Amygdala (tissue), 56 donors: ENCODE results near the gene ANKRD53.
"Not testable (repeated sequence)": the region's sequence is repeated elsewhere in the genome, so short reads cannot be mapped to it uniquely, and the experiment has no call there.

Source experiments
- DNase-seq, 56 donors: peaks; one replicate each; lab custom pipeline; 2025; lab: John Stamatoyannopoulos, UW

Gene ANKRD53

DNA sequence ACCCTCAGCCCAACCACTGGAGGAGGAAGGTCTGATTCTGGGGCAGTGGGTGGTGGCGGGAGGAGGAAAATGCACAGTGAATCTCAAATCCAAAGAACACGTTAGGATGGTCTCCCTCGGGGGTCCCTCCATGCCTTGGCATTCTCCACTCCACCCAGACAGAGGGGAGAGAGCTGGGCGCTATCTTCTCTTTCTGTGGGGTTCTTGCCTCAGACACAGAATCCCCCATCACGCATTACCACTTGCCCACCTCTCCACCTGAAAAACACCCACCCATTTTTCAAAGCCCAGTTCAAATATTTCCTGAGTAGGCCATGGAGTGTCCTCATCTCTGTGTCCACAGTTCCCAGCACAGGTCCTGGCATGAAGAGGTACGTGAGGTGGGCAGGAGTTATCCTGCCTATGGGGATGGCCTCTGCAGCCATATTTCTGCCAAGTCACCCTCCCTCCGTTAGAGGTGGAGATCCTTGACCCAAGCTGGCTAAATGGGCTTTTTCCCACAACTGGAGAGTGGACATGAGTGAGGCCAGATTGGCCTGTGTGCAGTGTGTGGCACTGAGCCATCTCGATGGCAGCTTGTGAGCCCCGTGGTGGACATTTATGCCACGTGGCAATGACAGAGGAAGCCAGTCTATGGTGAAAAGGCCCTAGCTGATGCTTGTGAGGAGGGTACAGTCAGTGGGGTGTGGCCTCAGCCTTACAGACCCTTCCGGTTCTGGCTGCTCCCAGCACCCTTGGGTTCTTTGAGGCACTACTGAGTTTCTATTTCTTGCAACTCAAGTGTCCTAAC, 25.7 kb downstream of the ANKRD53 start:
- no peak for DNase-seq

DNA sequence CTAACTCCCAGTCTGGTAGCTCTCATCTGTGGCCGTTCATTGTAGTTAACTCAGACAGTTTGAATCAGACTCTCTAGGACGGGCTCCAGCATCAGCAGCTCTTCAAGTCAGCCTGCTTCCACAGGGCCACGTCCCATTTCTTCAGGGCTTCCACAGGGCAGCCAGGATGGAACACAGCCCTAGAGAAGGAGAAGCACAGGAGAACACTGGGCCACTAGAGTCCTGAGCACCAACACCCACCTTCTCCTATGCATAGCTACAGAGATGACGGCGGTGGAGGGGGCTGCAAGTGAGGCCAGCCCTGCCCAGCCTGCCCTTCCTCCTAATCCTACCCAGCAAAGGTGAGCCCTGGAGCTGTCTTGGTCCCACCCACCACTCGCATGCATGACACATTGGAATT, 26.4 kb downstream of the ANKRD53 start:
- DNase-seq, result no peak

GRCh38 chr2:71005271-71006202, 27.1 kb downstream of the ANKRD53 start:
- DNase-seq, result no peak

GRCh38 chr2:71006323-71006722, 27.9 kb downstream of the ANKRD53 start:
- no peak for DNase-seq

- DNase-seq, result no peak
Measured at GRCh38 chr2:71006955-71007799, 28.7 kb downstream of the ANKRD53 start.

DNA sequence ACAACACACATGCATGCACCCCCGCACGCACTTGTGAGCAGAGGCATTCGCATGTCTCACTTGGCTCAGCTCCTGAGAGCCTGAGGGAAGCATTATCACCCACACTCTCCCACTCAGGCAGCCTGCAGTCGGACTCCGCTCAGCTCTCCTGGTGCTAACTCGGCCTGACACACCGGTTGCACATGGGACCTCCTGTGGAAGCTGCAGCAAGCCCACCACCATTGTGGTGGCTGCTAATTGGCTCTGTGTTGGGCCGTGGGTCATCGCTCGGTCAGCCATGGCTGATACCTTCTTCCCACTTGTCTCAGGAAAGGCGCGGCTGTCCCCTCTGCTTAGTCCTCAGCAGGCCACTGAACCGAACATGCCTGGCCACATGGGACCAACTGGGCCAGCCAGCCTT, 29.9 kb downstream of the ANKRD53 start:
- no peak for DNase-seq

GRCh38 chr2:71011786-71012185, 33.4 kb downstream of the ANKRD53 start:
- not testable (repeated sequence) for DNase-seq

DNA sequence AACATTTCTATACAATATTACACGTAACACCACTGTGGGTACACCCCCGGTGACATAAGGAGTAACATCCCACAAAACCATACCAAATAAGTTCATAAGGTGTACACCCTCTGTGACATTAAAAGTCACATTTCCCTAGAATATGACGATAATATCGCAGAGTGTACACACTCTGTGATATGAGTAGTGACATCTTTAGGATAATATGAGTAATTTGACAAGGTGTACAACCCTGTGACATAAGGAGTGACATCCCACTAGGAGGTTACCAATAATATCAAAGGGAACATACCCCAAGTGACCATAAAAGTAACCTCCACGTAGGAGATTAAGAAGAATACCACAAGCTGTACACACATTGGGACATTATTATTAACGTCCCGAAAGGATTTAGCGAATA, 40.2 kb downstream of the ANKRD53 start:
- DNase-seq, result no peak

GRCh38 chr2:71019989-71020388, 41.6 kb downstream of the ANKRD53 start:
- not testable (repeated sequence) for DNase-seq

GRCh38 chr2:71021394-71021793, 43.0 kb downstream of the ANKRD53 start:
- not testable (repeated sequence) for DNase-seq

GRCh38 chr2:71023553-71024243, 45.3 kb downstream of the ANKRD53 start:
- not testable (repeated sequence) for DNase-seq
